NOMO-1 treated with DMSO at 0.1 percent for 48 hours (cell line): ENCODE results near the gene BCL10.
A peak's percentile ranks its signal among the peaks of the same experiment; 100 is the strongest.

Experiments used
- DNase-seq: peaks from one replicate; lab custom pipeline; 2025; ENCODE audit not compliant: unreplicated experiment; lab: John Stamatoyannopoulos, UW

Gene BCL10

GRCh38 chr1:85276215-85276977 lies at the start of gene BCL10:
Gene BCL10 (minus strand): TSS chr1:85276632. CDS start chr1:85276352, 280 bp downstream.
- DNase-seq = peak; percentile 98

- DNase-seq = no peak
Observed at GRCh38 chr1:85325920-85326319, 49.5 kb upstream of the BCL10 start.

GRCh38 chr1:85323770-85324169 lies 47.3 kb upstream of the BCL10 start:
- DNase-seq = no peak

- DNase-seq = no peak
Observed at GRCh38 chr1:85322655-85323054, 46.2 kb upstream of the BCL10 start.

- DNase-seq = no peak
Observed at GRCh38 chr1:85321237-85321964, 45.0 kb upstream of the BCL10 start.

- no peak for DNase-seq
Observed at GRCh38 chr1:85320371-85321131, 44.1 kb upstream of the BCL10 start.

- DNase-seq = no peak
Observed at GRCh38 chr1:85319931-85320330, 43.5 kb upstream of the BCL10 start.

- no peak for DNase-seq
Observed at GRCh38 chr1:85319491-85319890, 43.1 kb upstream of the BCL10 start.

GRCh38 chr1:85318217-85318616 lies 41.8 kb upstream of the BCL10 start:
- no peak for DNase-seq

- DNase-seq = no peak
Observed at GRCh38 chr1:85317560-85317959, 41.1 kb upstream of the BCL10 start.

GRCh38 chr1:85316321-85316720 lies 39.9 kb upstream of the BCL10 start:
- no peak for DNase-seq

- no peak for DNase-seq
Observed at GRCh38 chr1:85315789-85316188, 39.4 kb upstream of the BCL10 start.

GRCh38 chr1:85314726-85315125 lies 38.3 kb upstream of the BCL10 start:
- DNase-seq = no peak

GRCh38 chr1:85313888-85314696 lies 37.7 kb upstream of the BCL10 start:
- DNase-seq = no peak

GRCh38 chr1:85311818-85312217 lies 35.4 kb upstream of the BCL10 start:
- no peak for DNase-seq

GRCh38 chr1:85308833-85309350 lies 32.5 kb upstream of the BCL10 start:
- DNase-seq = no peak

- DNase-seq = peak; percentile 58
Observed at GRCh38 chr1:85307987-85308832, 31.8 kb upstream of the BCL10 start.

GRCh38 chr1:85306236-85306635 lies 29.8 kb upstream of the BCL10 start:
- DNase-seq = no peak

- no peak for DNase-seq
Observed at GRCh38 chr1:85303440-85304162, 27.2 kb upstream of the BCL10 start.
